C4-2B (cell line): ENCODE measurements around the gene IL1RAPL2.
"Not testable (repeated sequence)": the region's sequence is repeated elsewhere in the genome, so short reads cannot be mapped to it uniquely, and the experiment has no call there.

Experiments
- CTCF ChIP-seq: fragments of 450-650 bp; conservative IDR thresholded peaks from 2 replicates; pipeline ENCODE4 v1.5.1; 2017; ENCODE audit warnings: mild to moderate bottlenecking
- ZFX ChIP-seq: fragments of 450-650 bp; IDR thresholded peaks from 2 replicates; pipeline ENCODE4 v1.6.1; 2017

GRCh38 chrX:104677517-104677916 lies 111.5 kb downstream of the IL1RAPL2 start:
- TF ChIP-seq CTCF, ZFX: not testable (repeated sequence)
